HCT116 (cell line): Measurements from ENCODE around the gene GCNT2. TPM values are rescaled to one million over a fixed set of nuclear protein-coding genes. Genes with fewer than 3 reads are reported as not detected.

ENCODE experiments used
- ATAC-seq: fragments of 200-7000 bp; cut with Tn5 transposase; 2 replicates; pipeline ENCODE4 v1.9.1; 2020; ENCODE audit warnings: mild to moderate bottlenecking, moderate library complexity
- BruUV-seq: library from RNA; stranded (reverse); fragments of 400-500 nt; replicated peaks from 2 replicates; lab custom pipeline; 2021; lab: Mats Ljungman, UMichigan
- CTCF ChIA-PET: fragments of 300-600 bp; sonication (Branson Sonifier 250); formaldehyde crosslinking; loops from one replicate; lab custom pipeline; 2021; ENCODE audit warnings: antibody characterized with exemption; lab: Charles Lee
- POLR2A ChIA-PET: fragments of 300-600, 350-600 bp; sonication (Branson Sonifier 250); formaldehyde crosslinking; loops from one replicate; lab custom pipeline; 2021; ENCODE audit warnings: antibody characterized with exemption; lab: Charles Lee
- RAD21 ChIA-PET, 2 experiments: fragments of 300-600 bp; sonication (Branson Sonifier 250); formaldehyde crosslinking; loops; one replicate each; lab custom pipeline; 2023; ENCODE audit warnings: low total read pairs in 2 of 2; ENCODE audit not compliant: uncharacterized antibody in 2 of 2, unreplicated experiment in 2 of 2, low non-redundant PET in 1 of 2; lab: Charles Lee
- DNase-seq: peaks from one replicate; pipeline ENCODE4 v3.0.0-alpha.2; 2010; ENCODE audit warnings: low read depth, low spot score
- H2AFZ ChIP-seq: fragments of 200-600 bp; shearing (Covaris generic), sonication (generic); 2 replicates; pipeline ENCODE4 v1.6.1; 2017; ENCODE audit warnings: low read depth, mixed run types, mixed read lengths, antibody characterized with exemption, low read length; ENCODE audit not compliant: poor library complexity, severe bottlenecking
- H3K27ac ChIP-seq: 2 replicates; pipeline ENCODE4 v1.5.1; 2012; ENCODE audit warnings: low read depth, low read length
- H3K27me3 ChIP-seq: fragments of 200-600 bp; sonication (generic); 2 replicates; pipeline ENCODE4 v1.6.1; 2016; ENCODE audit warnings: mixed run types, low read length, mixed read lengths; ENCODE audit not compliant: insufficient read depth
- H3K36me3 ChIP-seq, 2 experiments: fragments of 200-500 bp in 1 of 2; fragments of 200-600 bp in 1 of 2; sonication (Bioruptor generic) in 1 of 2; sonication (generic) in 1 of 2; 2 replicates each; pipeline versions ENCODE4 v1.5.1 to v1.6.1; 2014 to 2016; ENCODE audit warnings: low read length in 2 of 2, inconsistent platforms in 1 of 2, mixed read lengths in 1 of 2, mixed run types in 1 of 2; ENCODE audit not compliant: insufficient read depth in 2 of 2, control insufficient read depth in 1 of 2
- H3K4me1 ChIP-seq, 2 experiments: fragments of 200-600 bp in 1 of 2; sonication (generic) in 1 of 2; 2 replicates each; pipeline versions ENCODE4 v1.5.1 to v1.6.1; 2012 to 2017; ENCODE audit warnings: low read length in 2 of 2, inconsistent platforms in 1 of 2, mild to moderate bottlenecking in 1 of 2, mixed read lengths in 1 of 2, mixed run types in 1 of 2, moderate library complexity in 1 of 2; ENCODE audit not compliant: insufficient read depth in 2 of 2, control insufficient read depth in 1 of 2
- H3K4me2 ChIP-seq: fragments of 200-600 bp; sonication (generic); 2 replicates; pipeline ENCODE4 v1.6.1; 2017; ENCODE audit warnings: mixed run types, low read length, mixed read lengths
- H3K4me3 ChIP-seq, 2 experiments: fragments of 200-600 bp in 1 of 2; sonication (generic) in 1 of 2; replicated peaks in 1 of 2; 2 replicates each; pipeline ENCODE4 v1.5.1; 2011 to 2016; ENCODE audit warnings: low read length in 2 of 2, control low read depth in 1 of 2, low read depth in 1 of 2, mild to moderate bottlenecking in 1 of 2, mixed read lengths in 1 of 2, mixed run types in 1 of 2
- H3K79me2 ChIP-seq: fragments of 200-600 bp; sonication (generic); 2 replicates; pipeline ENCODE4 v1.6.1; 2017; ENCODE audit warnings: mild to moderate bottlenecking, mixed run types, low read length, moderate library complexity, mixed read lengths; ENCODE audit not compliant: insufficient read depth
- H3K9ac ChIP-seq: fragments of 200-600 bp; sonication (generic); 2 replicates; pipeline ENCODE4 v1.6.1; 2016; ENCODE audit warnings: low read length, mixed read lengths
- H3K9me2 ChIP-seq: fragments of 200-600 bp; sonication (generic), shearing (Covaris generic); 2 replicates; pipeline ENCODE4 v1.6.1; 2017; ENCODE audit warnings: mixed run types, mild to moderate bottlenecking, moderate library complexity; ENCODE audit not compliant: insufficient read depth
- H3K9me3 ChIP-seq, 2 experiments: fragments of 200-500 bp in 1 of 2; fragments of 200-600 bp in 1 of 2; sonication (Bioruptor generic) in 1 of 2; sonication (generic) in 1 of 2; 2 replicates each; pipeline ENCODE4 v1.6.1; 2014 to 2017; ENCODE audit warnings: low read length in 2 of 2, mixed read lengths in 2 of 2, inconsistent platforms in 1 of 2, low read depth in 1 of 2, mild to moderate bottlenecking in 1 of 2, mixed run types in 1 of 2, moderate library complexity in 1 of 2; ENCODE audit not compliant: control insufficient read depth in 1 of 2, insufficient read depth in 1 of 2
- H4K20me1 ChIP-seq: fragments of 200-600 bp; sonication (generic), shearing (Covaris generic); 2 replicates; pipeline ENCODE4 v1.6.1; 2017; ENCODE audit warnings: mixed run types, mild to moderate bottlenecking, moderate library complexity; ENCODE audit not compliant: insufficient read depth
- CBX3 ChIP-seq: IDR thresholded peaks from 2 replicates; pipeline ENCODE4 v1.6.1; 2012; ENCODE audit warnings: low read depth
- CEBPB ChIP-seq: IDR thresholded peaks from 2 replicates; pipeline ENCODE4 v1.6.1; 2012; ENCODE audit warnings: low read depth
- EGR1 ChIP-seq: IDR thresholded peaks from 2 replicates; pipeline ENCODE4 v1.6.1; 2012; ENCODE audit warnings: low read depth
- ELF1 ChIP-seq: IDR thresholded peaks from 2 replicates; pipeline ENCODE4 v1.6.1; 2012; ENCODE audit warnings: low read depth, borderline replicate concordance
- EZH2 ChIP-seq: fragments of 200-600 bp; sonication (generic); IDR thresholded peaks from 2 replicates; pipeline ENCODE4 v1.6.1; 2017; ENCODE audit warnings: antibody characterized with exemption, mixed run types
- EZH2phosphoT487 ChIP-seq: fragments of 200-600 bp; IDR thresholded peaks from 2 replicates; pipeline ENCODE4 v1.6.1; 2018; ENCODE audit warnings: antibody characterized with exemption, borderline replicate concordance
- JUND ChIP-seq: IDR thresholded peaks from 2 replicates; pipeline ENCODE4 v1.6.1; 2012
- RAD21 ChIP-seq: IDR thresholded peaks from 2 replicates; pipeline ENCODE4 v1.6.1; 2012; ENCODE audit warnings: low read depth, mild to moderate bottlenecking
- SIN3A ChIP-seq: IDR thresholded peaks from 2 replicates; pipeline ENCODE4 v1.6.1; 2012; ENCODE audit warnings: low read depth
- SP1 ChIP-seq: IDR thresholded peaks from 2 replicates; pipeline ENCODE4 v1.6.1; 2012; ENCODE audit warnings: low read depth
- ZFX ChIP-seq: fragments of 450-650 bp; IDR thresholded peaks from 2 replicates; pipeline ENCODE4 v1.6.1; 2017
- ZNF274 ChIP-seq: fragments of 200-500 bp; sonication (Bioruptor generic); IDR thresholded peaks from 2 replicates; pipeline ENCODE4 v1.6.1; 2014; ENCODE audit warnings: mild to moderate bottlenecking, low read depth, low read length, inconsistent platforms
- intact Hi-C: fragments of 100-400 bp; cut with micrococcal nuclease; formaldehyde crosslinking; loops from 2 replicates; pipeline ENCODE4 v1.10.0; 2022
- total RNA-seq: library from RNA; stranded (reverse); gene quantifications from one replicate; pipeline ENCODE4 v1.2.1, GENCODE V29; 2021; ENCODE audit not compliant: unreplicated experiment
- TF ChIP-seq, protein P1 (sequence below): IDR thresholded peaks from 2 replicates; pipeline ENCODE4 v1.6.1; 2012
- TF ChIP-seq, protein P2 (sequence below): IDR thresholded peaks from 2 replicates; pipeline ENCODE4 v1.6.1; 2011; ENCODE audit warnings: mild to moderate bottlenecking, low read length, moderate library complexity; ENCODE audit not compliant: insufficient replicate concordance; ENCODE audit errors: extremely low read depth

GCNT2 gene
- total RNA-seq, 1 experiment from 2014 or later = 0.74 TPM

DNA sequence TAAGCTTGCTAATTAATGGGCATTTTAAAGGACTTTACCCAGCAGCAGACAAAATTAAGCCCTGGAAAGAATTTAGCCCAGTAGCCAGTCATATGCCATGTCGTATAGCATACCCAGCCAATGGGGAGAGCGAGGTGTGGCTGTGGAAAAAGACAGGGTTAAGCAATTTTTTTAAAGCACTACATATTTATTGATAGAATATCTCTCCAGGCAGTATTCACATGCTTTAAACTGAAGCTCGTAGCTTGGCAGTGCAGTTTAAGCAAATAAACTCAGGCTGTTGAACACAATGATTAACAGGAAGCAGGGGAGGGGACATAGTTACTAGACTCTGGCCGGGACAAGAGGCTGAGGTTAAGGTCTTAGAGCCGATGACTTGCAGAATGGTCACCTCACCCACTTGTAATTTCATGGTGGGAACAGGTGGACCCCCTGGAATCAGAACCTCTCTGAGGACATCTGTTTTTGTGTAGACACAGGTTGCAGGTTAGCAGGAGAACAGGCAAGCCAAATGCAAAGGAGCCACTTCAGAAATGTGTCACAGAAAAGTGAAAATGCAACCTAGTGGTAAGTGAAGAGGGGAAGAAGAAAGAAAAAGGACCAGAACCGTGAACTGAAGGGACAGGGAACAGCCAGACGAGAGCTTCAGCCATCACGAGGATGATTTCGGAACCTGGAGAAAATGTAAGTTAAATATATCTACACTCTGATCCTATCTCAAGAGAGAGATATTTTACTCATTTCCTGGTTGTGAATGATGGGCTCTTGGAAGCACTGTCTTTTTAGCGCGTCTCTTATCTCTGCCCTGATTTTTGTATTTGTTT lies 7.2 kb downstream of the GCNT2 start:
- BruUV-seq = no TSS peak
- H3K79me2 ChIP-seq = no peaks in the 10 kb centered on the region
- H3K9me2 ChIP-seq = no peaks in the 10 kb centered on the region
- RAD21 ChIA-PET = interaction anchor here in 1 of 2 experiments (0.6 kb wide), 1 partner anchor 102 kb away, joined by 3 read pairs; no protein-coding TSS in a partner anchor
- H3K4me2 ChIP-seq = no peak overlapping the region
- no peak overlapping the region for H3K9ac ChIP-seq
- no peak overlapping the region for H3K27ac ChIP-seq
- H3K9me3 ChIP-seq = no peaks in the 10 kb centered on the region
- no peaks in the 10 kb centered on the region for H3K36me3 ChIP-seq
- TF ChIP-seq ZFX = no peak
- no peak for TF ChIP-seq EGR1
- TF ChIP-seq ELF1 = no peak
- no peak for TF ChIP-seq JUND
- no peak for TF ChIP-seq CEBPB
- no peak for TF ChIP-seq SP1
- TF ChIP-seq, protein P1, sequence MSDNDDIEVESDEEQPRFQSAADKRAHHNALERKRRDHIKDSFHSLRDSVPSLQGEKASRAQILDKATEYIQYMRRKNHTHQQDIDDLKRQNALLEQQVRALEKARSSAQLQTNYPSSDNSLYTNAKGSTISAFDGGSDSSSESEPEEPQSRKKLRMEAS = no peak
- no peak for TF ChIP-seq EZH2phosphoT487
- TF ChIP-seq, all 23 proteins: peak for 0
- no peak for DNase-seq
- ATAC-seq = no peak
- no peaks in the 10 kb centered on the region for H3K4me1 ChIP-seq
- ChIA-PET POLR2A (no interaction called here), CTCF (no interaction called here)
- intact Hi-C loops = no loop called here
- no peak overlapping the region for H2AFZ ChIP-seq
- H3K4me3 ChIP-seq = no peak overlapping the region
- no peaks in the 10 kb centered on the region for H3K27me3 ChIP-seq
- no peaks in the 10 kb centered on the region for H4K20me1 ChIP-seq

DNA sequence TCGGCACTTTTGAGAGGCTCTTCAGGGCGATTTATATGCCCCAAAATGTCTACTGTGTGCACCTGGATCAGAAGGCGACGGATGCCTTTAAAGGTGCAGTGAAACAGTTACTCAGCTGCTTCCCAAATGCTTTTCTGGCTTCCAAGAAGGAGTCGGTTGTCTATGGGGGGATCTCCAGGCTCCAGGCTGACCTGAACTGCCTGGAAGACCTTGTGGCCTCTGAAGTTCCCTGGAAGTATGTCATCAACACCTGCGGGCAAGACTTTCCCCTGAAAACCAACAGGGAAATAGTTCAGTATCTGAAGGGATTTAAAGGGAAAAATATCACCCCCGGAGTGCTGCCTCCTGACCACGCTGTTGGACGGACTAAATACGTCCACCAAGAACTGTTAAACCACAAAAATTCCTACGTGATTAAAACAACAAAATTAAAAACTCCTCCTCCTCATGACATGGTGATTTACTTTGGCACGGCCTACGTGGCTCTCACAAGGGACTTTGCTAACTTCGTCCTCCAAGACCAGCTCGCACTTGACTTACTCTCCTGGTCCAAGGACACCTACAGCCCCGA lies 8.2 kb downstream of the GCNT2 start:
- H3K36me3 ChIP-seq = no peaks in the 10 kb centered on the region
- BruUV-seq = no TSS peak
- H4K20me1 ChIP-seq = no peaks in the 10 kb centered on the region
- no peaks in the 10 kb centered on the region for H3K4me1 ChIP-seq
- ChIA-PET CTCF (no interaction called here), POLR2A (no interaction called here), RAD21 (no interaction called here)
- ATAC-seq (no peak), DNase-seq (no peak)
- H3K4me3 ChIP-seq = no peak overlapping the region
- H3K27ac ChIP-seq = no peak overlapping the region
- no peaks in the 10 kb centered on the region for H3K9me2 ChIP-seq
- no peaks in the 10 kb centered on the region for H3K79me2 ChIP-seq
- intact Hi-C loops = no loop called here
- no peak overlapping the region for H3K4me2 ChIP-seq
- no peak for TF ChIP-seq RAD21
- TF ChIP-seq EZH2phosphoT487 = no peak
- TF ChIP-seq, protein P1 = no peak
- no peak for TF ChIP-seq EZH2
- TF ChIP-seq SIN3A = no peak
- no peak for TF ChIP-seq ZNF274
- TF ChIP-seq, protein P2, sequence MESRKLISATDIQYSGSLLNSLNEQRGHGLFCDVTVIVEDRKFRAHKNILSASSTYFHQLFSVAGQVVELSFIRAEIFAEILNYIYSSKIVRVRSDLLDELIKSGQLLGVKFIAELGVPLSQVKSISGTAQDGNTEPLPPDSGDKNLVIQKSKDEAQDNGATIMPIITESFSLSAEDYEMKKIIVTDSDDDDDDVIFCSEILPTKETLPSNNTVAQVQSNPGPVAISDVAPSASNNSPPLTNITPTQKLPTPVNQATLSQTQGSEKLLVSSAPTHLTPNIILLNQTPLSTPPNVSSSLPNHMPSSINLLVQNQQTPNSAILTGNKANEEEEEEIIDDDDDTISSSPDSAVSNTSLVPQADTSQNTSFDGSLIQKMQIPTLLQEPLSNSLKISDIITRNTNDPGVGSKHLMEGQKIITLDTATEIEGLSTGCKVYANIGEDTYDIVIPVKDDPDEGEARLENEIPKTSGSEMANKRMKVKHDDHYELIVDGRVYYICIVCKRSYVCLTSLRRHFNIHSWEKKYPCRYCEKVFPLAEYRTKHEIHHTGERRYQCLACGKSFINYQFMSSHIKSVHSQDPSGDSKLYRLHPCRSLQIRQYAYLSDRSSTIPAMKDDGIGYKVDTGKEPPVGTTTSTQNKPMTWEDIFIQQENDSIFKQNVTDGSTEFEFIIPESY = no peak
- TF ChIP-seq CBX3 = no peak
- H3K9ac ChIP-seq = no peak overlapping the region
- no peak overlapping the region for H2AFZ ChIP-seq
- no peaks in the 10 kb centered on the region for H3K27me3 ChIP-seq
- no peaks in the 10 kb centered on the region for H3K9me3 ChIP-seq
